HepG2 (cell line): ENCODE measurements around the gene ZDHHC14. TPM values are rescaled to one million over a fixed set of nuclear protein-coding genes. Genes with fewer than 3 reads are reported as not detected.

Source experiments
- BCL6 ChIP-seq: IDR thresholded peaks from 2 replicates; pipeline ENCODE4 v1.6.1; 2016; ENCODE audit warnings: missing genetic modification reagents, missing compliant biosample characterization
- FOXA3 ChIP-seq: IDR thresholded peaks from 2 replicates; pipeline ENCODE4 v1.6.1; 2016; ENCODE audit warnings: missing genetic modification reagents, missing compliant biosample characterization
- HIC2 ChIP-seq: sonication (generic); formaldehyde crosslinking; IDR thresholded peaks from 2 replicates; pipeline ENCODE4 v1.9.0; 2022; ENCODE audit warnings: low read depth, missing genetic modification reagents
- KLF13 ChIP-seq: sonication (generic); formaldehyde crosslinking; IDR thresholded peaks from 2 replicates; pipeline ENCODE4 v1.4.0; 2020; ENCODE audit warnings: mild to moderate bottlenecking, missing genetic modification reagents
- KMT2A ChIP-seq: sonication (generic); formaldehyde crosslinking; IDR thresholded peaks from 2 replicates; pipeline ENCODE4 v1.4.0; 2020; ENCODE audit warnings: missing genetic modification reagents
- LBX2 ChIP-seq: sonication (generic); formaldehyde crosslinking; IDR thresholded peaks from 2 replicates; pipeline ENCODE4 v1.5.0; 2020; ENCODE audit warnings: missing genetic modification reagents, mild to moderate bottlenecking, borderline replicate concordance
- MAFG ChIP-seq: sonication (generic); formaldehyde crosslinking; IDR thresholded peaks from 2 replicates; pipeline ENCODE4 v1.5.1; 2020; ENCODE audit warnings: mild to moderate bottlenecking, missing genetic modification reagents
- MAZ ChIP-seq, 2 experiments: sonication (generic) in 1 of 2; formaldehyde crosslinking in 1 of 2; IDR thresholded peaks; 2 replicates each; pipeline versions ENCODE4 v1.5.0 to v1.6.1; 2012 to 2020; ENCODE audit warnings: low read depth in 2 of 2, mild to moderate bottlenecking in 2 of 2, borderline replicate concordance in 1 of 2, improper control_type of control experiment in 1 of 2, low read length in 1 of 2, missing genetic modification reagents in 1 of 2, moderate library complexity in 1 of 2
- NFE2L1 ChIP-seq: sonication (generic); formaldehyde crosslinking; IDR thresholded peaks from 2 replicates; pipeline ENCODE4 v1.4.0; 2020; ENCODE audit warnings: missing genetic modification reagents, mild to moderate bottlenecking, borderline replicate concordance
- POGZ ChIP-seq: sonication (generic); formaldehyde crosslinking; IDR thresholded peaks from 2 replicates; pipeline ENCODE4 v1.4.0; 2020; ENCODE audit warnings: mild to moderate bottlenecking, missing genetic modification reagents
- PREB ChIP-seq: sonication (generic); formaldehyde crosslinking; IDR thresholded peaks from 2 replicates; pipeline ENCODE4 v1.4.0; 2020; ENCODE audit warnings: missing genetic modification reagents
- SP2 ChIP-seq: sonication (generic); formaldehyde crosslinking; IDR thresholded peaks from 2 replicates; pipeline ENCODE4 v1.5.1; 2020; ENCODE audit warnings: mild to moderate bottlenecking, missing genetic modification reagents
- TAF1 ChIP-seq: sonication (generic); formaldehyde crosslinking; IDR thresholded peaks from 2 replicates; pipeline ENCODE4 v1.4.0; 2020; ENCODE audit warnings: missing genetic modification reagents
- THRA ChIP-seq: sonication (generic); formaldehyde crosslinking; IDR thresholded peaks from 2 replicates; pipeline ENCODE4 v1.4.0; 2020; ENCODE audit warnings: missing genetic modification reagents, borderline replicate concordance
- TOE1 ChIP-seq: sonication (generic); formaldehyde crosslinking; IDR thresholded peaks from 2 replicates; pipeline ENCODE4 v1.4.0; 2020; ENCODE audit warnings: mild to moderate bottlenecking, missing genetic modification reagents
- ZFP62 ChIP-seq: sonication (generic); formaldehyde crosslinking; IDR thresholded peaks from 2 replicates; pipeline ENCODE4 v1.4.0; 2020; ENCODE audit warnings: missing genetic modification reagents
- ZFY ChIP-seq: sonication (generic); formaldehyde crosslinking; IDR thresholded peaks from 2 replicates; pipeline ENCODE4 v1.4.0; 2020; ENCODE audit warnings: missing genetic modification reagents
- ZNF430 ChIP-seq: sonication (generic); formaldehyde crosslinking; IDR thresholded peaks from 2 replicates; pipeline ENCODE4 v1.9.0; 2021; ENCODE audit warnings: mild to moderate bottlenecking, missing genetic modification reagents
- polyA plus RNA-seq, 8 experiments: library from polyadenylated mRNA; depleted of rRNA in 3 of 8; stranded (reverse) in 7 of 8; unstranded in 1 of 8; fragments of >200 nt; fragmentation: Illumina TruSeq in 4 of 8; extraction: Trizol in 4 of 8; gene quantifications; 2 replicates each; pipeline versions ENCODE4 v1.2.1 to v1.2.3, GENCODE V29; 2011 to 2016; ENCODE audit warnings: low read depth in 4 of 8, missing spikeins in 1 of 8, mixed read lengths in 1 of 8; ENCODE audit not compliant: insufficient read depth in 1 of 8
- total RNA-seq, 5 experiments: library from RNA; depleted of rRNA; stranded (reverse); fragments of >200 nt; fragmentation: Illumina TruSeq; extraction: Trizol; gene quantifications; 2 replicates each; pipeline ENCODE4 v1.2.3, GENCODE V29; 2016; ENCODE audit warnings: low read depth in 1 of 5
- TF ChIP-seq, protein P1 (sequence below): sonication (generic); formaldehyde crosslinking; IDR thresholded peaks from 2 replicates; pipeline ENCODE4 v1.5.0; 2020; ENCODE audit warnings: mild to moderate bottlenecking, missing genetic modification reagents
- TF ChIP-seq, protein P2 (sequence below): sonication (generic); formaldehyde crosslinking; IDR thresholded peaks from 2 replicates; pipeline ENCODE4 v1.5.1; 2020; ENCODE audit warnings: mild to moderate bottlenecking, moderate library complexity, missing genetic modification reagents
- TF ChIP-seq, protein P3 (sequence below): sonication (generic); formaldehyde crosslinking; conservative IDR thresholded peaks from 2 replicates; pipeline ENCODE4 v1.8.1; 2023; ENCODE audit warnings: missing genetic modification reagents

Gene ZDHHC14
- total and polyA plus RNA-seq, 2 of the 13 experiments (the other 11 are each of a cell fraction or from before 2014, with no cell fraction given): 3.7 to 9.5 TPM

DNA sequence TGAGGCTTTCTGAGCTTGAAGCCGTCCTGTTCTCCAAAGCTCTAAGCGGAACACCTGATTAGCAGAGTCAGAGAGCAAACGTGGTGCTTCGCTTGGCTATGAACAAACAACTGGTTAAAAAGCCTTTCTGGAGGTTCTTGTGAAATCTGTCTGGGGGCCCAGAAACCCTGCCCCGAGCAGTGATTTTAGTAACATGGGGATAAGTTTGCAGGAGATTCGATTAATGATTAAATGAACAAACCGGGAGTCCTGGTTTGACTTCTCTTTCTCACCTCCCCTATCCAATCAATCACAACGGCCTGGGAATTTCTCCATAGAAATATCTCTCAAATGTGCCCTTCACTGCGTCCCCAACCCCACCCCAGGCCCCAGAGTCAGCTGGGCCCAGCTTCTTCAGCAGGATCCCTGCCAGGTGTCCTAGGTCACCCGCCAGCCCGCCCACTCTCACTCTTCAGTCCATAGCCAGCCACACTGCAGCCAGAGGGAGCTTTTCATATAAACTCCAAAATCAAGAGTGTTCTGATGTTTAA, 43.6 kb downstream of the ZDHHC14 start (continued):
- TF ChIP-seq KMT2A (CRISPR knock-in tag) (no peak), MAFG (CRISPR knock-in tag) (no peak), ZFY (CRISPR knock-in tag) (peak; percentile 24; the same call in 1 of the 2 replicates), MAZ (IDR thresholded peaks at IDR 0.05; ENCODE audit: borderline replicate concordance, low read depth, low read length) (no peak), MAZ (CRISPR knock-in tag; IDR thresholded peaks at IDR 0.05; ENCODE audit: low read depth) (no peak), POGZ (CRISPR knock-in tag) (peak; percentile 31; the same call in 1 of the 2 replicates), SP2 (CRISPR knock-in tag) (no peak), BCL6 (CRISPR knock-in tag) (peak; percentile 71), HIC2 (no peak), FOXA3 (CRISPR knock-in tag) (0 out of 2 replicates have a peak, but pooled peaks have one; percentile 18), ZNF430 (CRISPR knock-in tag) (no peak), TOE1 (no peak), LBX2 (CRISPR knock-in tag) (no peak), PREB (no peak), ZFP62 (CRISPR knock-in tag) (no peak), TAF1 (no peak), THRA (CRISPR knock-in tag) (peak; percentile 85; the same call in 1 of the 2 replicates), KLF13 (CRISPR knock-in tag) (no peak), NFE2L1 (CRISPR knock-in tag) (no peak)
- TF ChIP-seq, protein P1, sequence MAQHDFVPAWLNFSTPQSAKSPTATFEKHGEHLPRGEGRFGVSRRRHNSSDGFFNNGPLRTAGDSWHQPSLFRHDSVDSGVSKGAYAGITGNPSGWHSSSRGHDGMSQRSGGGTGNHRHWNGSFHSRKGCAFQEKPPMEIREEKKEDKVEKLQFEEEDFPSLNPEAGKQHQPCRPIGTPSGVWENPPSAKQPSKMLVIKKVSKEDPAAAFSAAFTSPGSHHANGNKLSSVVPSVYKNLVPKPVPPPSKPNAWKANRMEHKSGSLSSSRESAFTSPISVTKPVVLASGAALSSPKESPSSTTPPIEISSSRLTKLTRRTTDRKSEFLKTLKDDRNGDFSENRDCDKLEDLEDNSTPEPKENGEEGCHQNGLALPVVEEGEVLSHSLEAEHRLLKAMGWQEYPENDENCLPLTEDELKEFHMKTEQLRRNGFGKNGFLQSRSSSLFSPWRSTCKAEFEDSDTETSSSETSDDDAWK (CRISPR knock-in tag): no peak
- TF ChIP-seq, protein P2, sequence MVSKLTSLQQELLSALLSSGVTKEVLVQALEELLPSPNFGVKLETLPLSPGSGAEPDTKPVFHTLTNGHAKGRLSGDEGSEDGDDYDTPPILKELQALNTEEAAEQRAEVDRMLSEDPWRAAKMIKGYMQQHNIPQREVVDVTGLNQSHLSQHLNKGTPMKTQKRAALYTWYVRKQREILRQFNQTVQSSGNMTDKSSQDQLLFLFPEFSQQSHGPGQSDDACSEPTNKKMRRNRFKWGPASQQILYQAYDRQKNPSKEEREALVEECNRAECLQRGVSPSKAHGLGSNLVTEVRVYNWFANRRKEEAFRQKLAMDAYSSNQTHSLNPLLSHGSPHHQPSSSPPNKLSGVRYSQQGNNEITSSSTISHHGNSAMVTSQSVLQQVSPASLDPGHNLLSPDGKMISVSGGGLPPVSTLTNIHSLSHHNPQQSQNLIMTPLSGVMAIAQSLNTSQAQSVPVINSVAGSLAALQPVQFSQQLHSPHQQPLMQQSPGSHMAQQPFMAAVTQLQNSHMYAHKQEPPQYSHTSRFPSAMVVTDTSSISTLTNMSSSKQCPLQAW: no peak; the same call in 1 of the 2 replicates
- TF ChIP-seq, protein P3, sequence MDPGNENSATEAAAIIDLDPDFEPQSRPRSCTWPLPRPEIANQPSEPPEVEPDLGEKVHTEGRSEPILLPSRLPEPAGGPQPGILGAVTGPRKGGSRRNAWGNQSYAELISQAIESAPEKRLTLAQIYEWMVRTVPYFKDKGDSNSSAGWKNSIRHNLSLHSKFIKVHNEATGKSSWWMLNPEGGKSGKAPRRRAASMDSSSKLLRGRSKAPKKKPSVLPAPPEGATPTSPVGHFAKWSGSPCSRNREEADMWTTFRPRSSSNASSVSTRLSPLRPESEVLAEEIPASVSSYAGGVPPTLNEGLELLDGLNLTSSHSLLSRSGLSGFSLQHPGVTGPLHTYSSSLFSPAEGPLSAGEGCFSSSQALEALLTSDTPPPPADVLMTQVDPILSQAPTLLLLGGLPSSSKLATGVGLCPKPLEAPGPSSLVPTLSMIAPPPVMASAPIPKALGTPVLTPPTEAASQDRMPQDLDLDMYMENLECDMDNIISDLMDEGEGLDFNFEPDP (CRISPR knock-in tag): no peak
